H9 (cell line): ENCODE measurements around the gene XXYLT1. TPM values are rescaled to one million over a fixed set of nuclear protein-coding genes. Genes with fewer than 3 reads are reported as not detected.

Source experiments
- DNase-seq: peaks from one replicate; pipeline ENCODE4 v3.0.0-alpha.2; 2017
- H2AFZ ChIP-seq: one replicate; pipeline ENCODE4 v1.6.1; 2013; ENCODE audit warnings: mild to moderate bottlenecking, low read length, control low read depth, moderate library complexity
- H2AK5ac ChIP-seq: 2 replicates; pipeline ENCODE4 v1.6.1; 2013; ENCODE audit warnings: low read length, control low read depth, mixed read lengths; ENCODE audit not compliant: insufficient read length
- H2BK120ac ChIP-seq: one replicate; pipeline ENCODE4 v1.6.1; 2013; ENCODE audit warnings: low read depth, mild to moderate bottlenecking, low read length, control low read depth, inconsistent platforms; ENCODE audit not compliant: poor library complexity, severe bottlenecking
- H2BK12ac ChIP-seq: 2 replicates; pipeline ENCODE4 v1.6.1; 2013; ENCODE audit warnings: low read length, control low read depth, mixed read lengths, low read depth; ENCODE audit not compliant: insufficient read length
- H2BK15ac ChIP-seq: 2 replicates; pipeline ENCODE4 v1.6.1; 2013; ENCODE audit warnings: low read depth, low read length, control low read depth
- H2BK20ac ChIP-seq: one replicate; pipeline ENCODE4 v1.6.1; 2013; ENCODE audit warnings: low read depth, mild to moderate bottlenecking, low read length, control low read depth, inconsistent platforms; ENCODE audit not compliant: poor library complexity, severe bottlenecking
- H2BK5ac ChIP-seq: 2 replicates; pipeline ENCODE4 v1.6.1; 2013; ENCODE audit warnings: low read length, control low read depth, mixed read lengths; ENCODE audit not compliant: insufficient read length
- H3K14ac ChIP-seq: 2 replicates; pipeline ENCODE4 v1.6.1; 2013; ENCODE audit warnings: low read length, control low read depth; ENCODE audit not compliant: insufficient read depth
- H3K18ac ChIP-seq: 2 replicates; pipeline ENCODE4 v1.6.1; 2013; ENCODE audit warnings: low read depth, mild to moderate bottlenecking, mixed read lengths, low read length, control low read depth; ENCODE audit not compliant: insufficient read length
- H3K23ac ChIP-seq: 2 replicates; pipeline ENCODE4 v1.6.1; 2013; ENCODE audit warnings: low read length, control low read depth, mixed read lengths, low read depth; ENCODE audit not compliant: insufficient read length
- H3K23me2 ChIP-seq: 2 replicates; pipeline ENCODE4 v1.6.1; 2013; ENCODE audit warnings: low read depth, mild to moderate bottlenecking, mixed read lengths, low read length, control low read depth; ENCODE audit not compliant: insufficient read length, poor library complexity, severe bottlenecking
- H3K27ac ChIP-seq: 2 replicates; pipeline ENCODE4 v1.5.1; 2013; ENCODE audit warnings: low read length, control low read depth, mixed read lengths, low read depth; ENCODE audit not compliant: insufficient read length
- H3K27me3 ChIP-seq: 2 replicates; pipeline ENCODE4 v1.6.1; 2013; ENCODE audit warnings: low read length, control low read depth, inconsistent platforms; ENCODE audit not compliant: insufficient read depth
- H3K4ac ChIP-seq: 2 replicates; pipeline ENCODE4 v1.6.1; 2013; ENCODE audit warnings: low read depth, mild to moderate bottlenecking, control low read depth, inconsistent platforms, low read length, moderate library complexity
- H3K4me1 ChIP-seq: 2 replicates; pipeline ENCODE4 v1.6.1; 2013; ENCODE audit warnings: low read length, control low read depth, inconsistent platforms; ENCODE audit not compliant: insufficient read depth
- H3K4me2 ChIP-seq: 2 replicates; pipeline ENCODE4 v1.6.1; 2013; ENCODE audit warnings: low read length, control low read depth, mixed read lengths; ENCODE audit not compliant: insufficient read length, insufficient read depth
- H3K56ac ChIP-seq: 2 replicates; pipeline ENCODE4 v1.6.1; 2013; ENCODE audit warnings: low read depth, mild to moderate bottlenecking, mixed read lengths, low read length, control low read depth; ENCODE audit not compliant: insufficient read length
- H3K79me1 ChIP-seq: 2 replicates; pipeline ENCODE4 v1.6.1; 2013; ENCODE audit warnings: low read depth, mild to moderate bottlenecking, moderate library complexity, low read length, control low read depth, inconsistent platforms; ENCODE audit not compliant: insufficient read depth, poor library complexity, severe bottlenecking
- H3K79me2 ChIP-seq: 2 replicates; pipeline ENCODE4 v1.6.1; 2013; ENCODE audit warnings: low read length, control low read depth, inconsistent platforms; ENCODE audit not compliant: insufficient read depth
- H3K9ac ChIP-seq: 2 replicates; pipeline ENCODE4 v1.6.1; 2013; ENCODE audit warnings: low read length, control low read depth, mixed read lengths; ENCODE audit not compliant: insufficient read length; ENCODE audit errors: extremely low read depth
- H3K9me3 ChIP-seq: one replicate; pipeline ENCODE4 v1.6.1; 2013; ENCODE audit warnings: low read depth, low read length, inconsistent platforms; ENCODE audit not compliant: control insufficient read depth
- H3T11ph ChIP-seq: one replicate; pipeline ENCODE4 v1.6.1; 2013; ENCODE audit warnings: mild to moderate bottlenecking, low read length, control low read depth, inconsistent platforms
- H4K20me1 ChIP-seq: one replicate; pipeline ENCODE4 v1.6.1; 2013; ENCODE audit not compliant: control insufficient read depth, insufficient read length, insufficient read depth
- H4K5ac ChIP-seq: 2 replicates; pipeline ENCODE4 v1.6.1; 2013; ENCODE audit warnings: low read depth, mild to moderate bottlenecking, mixed read lengths, low read length, control low read depth; ENCODE audit not compliant: insufficient read length
- H4K8ac ChIP-seq: replicated peaks from 2 replicates; pipeline ENCODE4 v1.6.1; 2013; ENCODE audit warnings: low read length, control low read depth, mixed read lengths, low read depth; ENCODE audit not compliant: insufficient read length
- H4K91ac ChIP-seq: 2 replicates; pipeline ENCODE4 v1.6.1; 2013; ENCODE audit warnings: low read depth, mild to moderate bottlenecking, moderate library complexity, mixed read lengths, low read length, control low read depth; ENCODE audit not compliant: insufficient read length
- H3K27ac Mint-ChIP-seq, 3 experiments: 2 replicates in 2 of 3; 3 replicates in 1 of 3; pipeline ENCODE4 v1.8.0; 2020 to 2021; ENCODE audit warnings: mixed read lengths in 3 of 3, mild to moderate bottlenecking in 1 of 3, moderate library complexity in 1 of 3
- H3K27me3 Mint-ChIP-seq: 2 replicates; pipeline ENCODE4 v1.8.0; 2021; ENCODE audit warnings: low read depth, mild to moderate bottlenecking, moderate library complexity, mixed read lengths
- H3K36me3 Mint-ChIP-seq, 3 experiments: 2 replicates in 2 of 3; 3 replicates in 1 of 3; pipeline ENCODE4 v1.8.0; 2020 to 2021; ENCODE audit warnings: low read depth in 3 of 3, mixed read lengths in 3 of 3; ENCODE audit not compliant: insufficient read depth in 1 of 3
- H3K4me1 Mint-ChIP-seq, 2 experiments: 2 replicates each; pipeline ENCODE4 v1.8.0; 2020; ENCODE audit warnings: mixed read lengths in 2 of 2
- H3K4me3 Mint-ChIP-seq, 2 experiments: 2 replicates in 1 of 2; 3 replicates in 1 of 2; pipeline ENCODE4 v1.8.0; 2020 to 2021; ENCODE audit warnings: mild to moderate bottlenecking in 2 of 2, mixed read lengths in 2 of 2, moderate library complexity in 1 of 2
- H3K9me3 Mint-ChIP-seq, 2 experiments: 2 replicates in 1 of 2; 3 replicates in 1 of 2; pipeline ENCODE4 v1.8.0; 2020; ENCODE audit warnings: mild to moderate bottlenecking in 2 of 2, mixed read lengths in 2 of 2, moderate library complexity in 1 of 2
- WGBS: extraction: QIAGEN DNeasy Blood & Tissue Kit; methylation state at CpG from one replicate; pipeline ENCODE4 v1.1.7; 2013; ENCODE audit warnings: missing lambda C conversion rate, low lambda C conversion rate, mixed read lengths; ENCODE audit not compliant: insufficient read length; ENCODE audit errors: extremely low coverage; 5-methylcytosine and 5-hydroxymethylcytosine counted together
- total RNA-seq: library from RNA; stranded (reverse); gene quantifications from 2 replicates; pipeline ENCODE4 v1.2.1, GENCODE V29; 2021
- TF ChIP-seq, protein P1 (sequence below): fragments of 200-600 bp; sonication (generic); conservative IDR thresholded peaks from 3 replicates; pipeline ENCODE4 v1.8.0; 2021; ENCODE audit warnings: antibody characterized with exemption, mild to moderate bottlenecking

Gene XXYLT1
- total RNA-seq, 1 experiment from 2014 or later: 22.7 TPM

DNA sequence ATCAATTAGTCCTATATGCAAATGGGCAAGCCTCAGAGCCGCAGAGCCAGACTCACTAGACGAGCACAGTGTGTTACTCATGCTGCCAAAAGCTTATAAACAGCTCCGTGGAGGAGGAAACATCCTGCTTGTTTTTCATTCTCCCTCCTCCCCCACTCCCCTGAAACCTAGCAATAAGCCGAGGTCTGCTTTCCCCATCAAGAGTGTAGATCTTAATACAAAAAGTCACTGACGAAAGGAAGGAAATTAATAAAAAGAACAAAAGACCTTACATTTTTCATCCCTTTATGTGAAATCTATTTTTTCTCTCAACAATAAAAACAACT, 88.5 kb downstream of the XXYLT1 start:
- Histone ChIP-seq H2BK20ac (no peak overlapping the region), H3K23me2 (no peaks in the 10 kb centered on the region), H3K9ac (no peak overlapping the region), H3K4ac (no peak overlapping the region), H4K20me1 (no peaks in the 10 kb centered on the region), H2BK12ac (no peak overlapping the region), H3K23ac (no peak overlapping the region), H2AK5ac (no peak overlapping the region), H3K4me1 (peaks cover 11% of the 10 kb centered on the region; the same call in 1 of the 2 replicates), H4K8ac (no peak overlapping the region), H3K18ac (no peak overlapping the region), H2BK120ac (no peak overlapping the region), H3K79me2 (no peaks in the 10 kb centered on the region; the same call in 1 of the 2 replicates), H3K27ac (no peak overlapping the region), H3K4me2 (no peak overlapping the region), H3K27me3 (no peaks in the 10 kb centered on the region), H4K91ac (no peak overlapping the region), H3K79me1 (no peaks in the 10 kb centered on the region), H3K9me3 (no peaks in the 10 kb centered on the region), H2BK5ac (no peak overlapping the region), H3K56ac (no peak overlapping the region), H4K5ac (no peak overlapping the region), H2BK15ac (no peak overlapping the region), H3K14ac (no peak overlapping the region), H2AFZ (no peak overlapping the region), H3T11ph (no peak overlapping the region)
- Mint-ChIP-seq H3K27me3 (no peaks in the 10 kb centered on the region; the same call in 1 of the 2 replicates), H3K4me3 (no peak overlapping the region), H3K36me3 (peaks cover 3 to 6% (median 4%) of the 10 kb centered on the region in 3 experiments), H3K27ac (peak overlapping the region in 1 of 3 experiments; percentile 36; a peak in 1 of 7 replicates), H3K9me3 (no peaks in the 10 kb centered on the region), H3K4me1 (peaks cover 55 to 62% of the 10 kb centered on the region in 2 experiments)
- no CpG with 5 or more reads among the region's 5 CpGs for WGBS
- TF ChIP-seq, protein P1, sequence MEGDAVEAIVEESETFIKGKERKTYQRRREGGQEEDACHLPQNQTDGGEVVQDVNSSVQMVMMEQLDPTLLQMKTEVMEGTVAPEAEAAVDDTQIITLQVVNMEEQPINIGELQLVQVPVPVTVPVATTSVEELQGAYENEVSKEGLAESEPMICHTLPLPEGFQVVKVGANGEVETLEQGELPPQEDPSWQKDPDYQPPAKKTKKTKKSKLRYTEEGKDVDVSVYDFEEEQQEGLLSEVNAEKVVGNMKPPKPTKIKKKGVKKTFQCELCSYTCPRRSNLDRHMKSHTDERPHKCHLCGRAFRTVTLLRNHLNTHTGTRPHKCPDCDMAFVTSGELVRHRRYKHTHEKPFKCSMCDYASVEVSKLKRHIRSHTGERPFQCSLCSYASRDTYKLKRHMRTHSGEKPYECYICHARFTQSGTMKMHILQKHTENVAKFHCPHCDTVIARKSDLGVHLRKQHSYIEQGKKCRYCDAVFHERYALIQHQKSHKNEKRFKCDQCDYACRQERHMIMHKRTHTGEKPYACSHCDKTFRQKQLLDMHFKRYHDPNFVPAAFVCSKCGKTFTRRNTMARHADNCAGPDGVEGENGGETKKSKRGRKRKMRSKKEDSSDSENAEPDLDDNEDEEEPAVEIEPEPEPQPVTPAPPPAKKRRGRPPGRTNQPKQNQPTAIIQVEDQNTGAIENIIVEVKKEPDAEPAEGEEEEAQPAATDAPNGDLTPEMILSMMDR: no peak
- no peak for DNase-seq
